ENCODE data around the gene DDIT4L.
A peak's percentile ranks its signal among the peaks of the same experiment; 100 is the strongest.

DDIT4L gene

GRCh38 chr4:100189820-100190642 is at the start of gene DDIT4L:
TSS of gene DDIT4L (minus strand) at chr4:100190468. CDS start at chr4:100189983, 485 bp downstream.
- DNase-seq (ENCODE audit: low read depth, low spot score), result peak; percentile 36
- TF ChIP-seq, protein P1, sequence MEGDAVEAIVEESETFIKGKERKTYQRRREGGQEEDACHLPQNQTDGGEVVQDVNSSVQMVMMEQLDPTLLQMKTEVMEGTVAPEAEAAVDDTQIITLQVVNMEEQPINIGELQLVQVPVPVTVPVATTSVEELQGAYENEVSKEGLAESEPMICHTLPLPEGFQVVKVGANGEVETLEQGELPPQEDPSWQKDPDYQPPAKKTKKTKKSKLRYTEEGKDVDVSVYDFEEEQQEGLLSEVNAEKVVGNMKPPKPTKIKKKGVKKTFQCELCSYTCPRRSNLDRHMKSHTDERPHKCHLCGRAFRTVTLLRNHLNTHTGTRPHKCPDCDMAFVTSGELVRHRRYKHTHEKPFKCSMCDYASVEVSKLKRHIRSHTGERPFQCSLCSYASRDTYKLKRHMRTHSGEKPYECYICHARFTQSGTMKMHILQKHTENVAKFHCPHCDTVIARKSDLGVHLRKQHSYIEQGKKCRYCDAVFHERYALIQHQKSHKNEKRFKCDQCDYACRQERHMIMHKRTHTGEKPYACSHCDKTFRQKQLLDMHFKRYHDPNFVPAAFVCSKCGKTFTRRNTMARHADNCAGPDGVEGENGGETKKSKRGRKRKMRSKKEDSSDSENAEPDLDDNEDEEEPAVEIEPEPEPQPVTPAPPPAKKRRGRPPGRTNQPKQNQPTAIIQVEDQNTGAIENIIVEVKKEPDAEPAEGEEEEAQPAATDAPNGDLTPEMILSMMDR (IDR thresholded peaks at IDR 0.05; ENCODE audit: low read depth, low read length), result no peak
- in situ Hi-C loops (cut with HindIII; ENCODE audit: low sequenced_read_pairs), result no loop called here
- H3K4me3 ChIP-seq (ENCODE audit: low read depth, low read length), result peak within 1 kb of the TSS; percentile 55

- in situ Hi-C loops (cut with HindIII; ENCODE audit: low sequenced_read_pairs), result no loop called here
- DNase-seq (ENCODE audit: low read depth, low spot score), result no peak
- H3K4me3 ChIP-seq (ENCODE audit: low read depth, low read length), result no peak overlapping the region
- TF ChIP-seq, protein P1 (IDR thresholded peaks at IDR 0.05; ENCODE audit: low read depth, low read length), result no peak
Measured at GRCh38 chr4:100240008-100240407, 49.7 kb upstream of the DDIT4L start.

- no peak for DNase-seq (ENCODE audit: low read depth, low spot score)
- TF ChIP-seq, protein P1 (IDR thresholded peaks at IDR 0.05; ENCODE audit: low read depth, low read length), result no peak
- no peak overlapping the region for H3K4me3 ChIP-seq (ENCODE audit: low read depth, low read length)
- in situ Hi-C loops (cut with HindIII; ENCODE audit: low sequenced_read_pairs), result no loop called here
Measured at GRCh38 chr4:100224721-100225120, 34.5 kb upstream of the DDIT4L start.

DNA sequence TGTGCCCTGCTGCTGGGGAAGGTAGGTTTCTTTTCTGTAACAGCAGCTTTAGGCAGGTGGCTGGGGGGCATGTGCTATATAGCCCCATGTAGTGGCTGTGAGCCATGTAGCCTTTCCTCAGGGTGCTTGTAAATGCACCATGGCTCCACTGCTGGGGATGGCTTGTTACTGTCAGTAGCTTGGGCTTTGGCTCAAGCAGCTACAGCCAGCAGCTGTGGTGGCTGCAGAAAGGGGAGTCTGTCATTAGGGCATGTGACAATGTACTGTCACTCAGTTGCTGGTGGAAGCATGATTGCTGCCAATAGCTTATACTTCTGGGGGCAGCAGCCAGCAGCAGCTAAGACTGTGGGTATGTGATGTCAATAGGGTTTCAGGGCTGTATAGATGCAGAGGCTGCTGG is 33.9 kb upstream of the DDIT4L start:
- no peak for DNase-seq (ENCODE audit: low read depth, low spot score)
- TF ChIP-seq, protein P1 (IDR thresholded peaks at IDR 0.05; ENCODE audit: low read depth, low read length), result no peak
- in situ Hi-C loops (cut with HindIII; ENCODE audit: low sequenced_read_pairs), result no loop called here
- H3K4me3 ChIP-seq (ENCODE audit: low read depth, low read length), result no peak overlapping the region

- DNase-seq (ENCODE audit: low read depth, low spot score), result peak; percentile 28
- in situ Hi-C loops (cut with HindIII; ENCODE audit: low sequenced_read_pairs), result no loop called here
- TF ChIP-seq, protein P1 (IDR thresholded peaks at IDR 0.05; ENCODE audit: low read depth, low read length), result no peak
- no peak overlapping the region for H3K4me3 ChIP-seq (ENCODE audit: low read depth, low read length)
Measured at GRCh38 chr4:100208964-100209363, 18.7 kb upstream of the DDIT4L start.

- H3K4me3 ChIP-seq (ENCODE audit: low read depth, low read length), result no peak overlapping the region
- no peak for DNase-seq (ENCODE audit: low read depth, low spot score)
- TF ChIP-seq, protein P1 (IDR thresholded peaks at IDR 0.05; ENCODE audit: low read depth, low read length), result no peak
- in situ Hi-C loops (cut with HindIII; ENCODE audit: low sequenced_read_pairs), result no loop called here
Measured at GRCh38 chr4:100208459-100208858, 18.2 kb upstream of the DDIT4L start.
